GM10248 (cell line): ENCODE results near the gene CYP2A6.
"Not testable (repeated sequence)": the region's sequence is repeated elsewhere in the genome, so short reads cannot be mapped to it uniquely, and the experiment has no call there.

Experiments
- CTCF ChIA-PET: fragments of 300-600 bp; sonication (Branson Sonifier 250); formaldehyde crosslinking; extraction: SDS; loops from one replicate; lab custom pipeline; 2021; ENCODE audit warnings: antibody characterized with exemption; lab: Yijun Ruan, JAX
- POLR2A ChIA-PET: fragments of 350-650 bp; sonication (Branson Sonifier 250); formaldehyde crosslinking; extraction: SDS; loops from one replicate; lab custom pipeline; 2020; ENCODE audit warnings: antibody characterized with exemption; lab: Yijun Ruan, JAX
- DNase-seq: peaks from one replicate; pipeline ENCODE4 v3.0.0; 2012; ENCODE audit errors: extremely low spot score
- TF ChIP-seq, protein P1 (sequence below): IDR thresholded peaks from 2 replicates; pipeline ENCODE4 v1.5.1; 2012; ENCODE audit warnings: mild to moderate bottlenecking, low read depth; ENCODE audit errors: extremely low read depth, missing control alignments, control extremely low read depth

The CYP2A6 gene

DNA sequence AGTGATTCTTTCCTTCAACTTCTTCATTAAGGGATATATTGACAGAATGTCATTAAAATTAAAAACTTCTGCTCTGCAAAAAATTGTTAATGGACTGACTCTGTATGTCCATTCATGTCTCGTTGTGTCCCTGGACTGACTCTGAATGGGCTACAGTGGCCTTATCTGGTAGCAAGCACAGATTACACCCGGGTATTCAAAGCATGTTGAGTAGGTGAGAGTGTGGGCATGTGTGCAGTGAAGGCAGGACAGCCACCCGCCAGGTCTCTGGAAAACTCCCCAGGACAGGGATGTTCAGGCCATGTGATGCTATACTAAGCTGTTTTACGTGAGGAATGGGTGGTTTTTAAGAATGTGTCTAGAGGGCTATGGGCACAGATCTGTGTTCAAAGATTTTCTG, 24.6 kb upstream of the CYP2A6 start:
- DNase-seq, POLR2A ChIA-PET: not testable (repeated sequence)
- CTCF ChIA-PET: interaction anchor here (1.2 kb wide), 1 partner anchor 212 kb away, joined by 3 read pairs; no protein-coding TSS in a partner anchor

DNA sequence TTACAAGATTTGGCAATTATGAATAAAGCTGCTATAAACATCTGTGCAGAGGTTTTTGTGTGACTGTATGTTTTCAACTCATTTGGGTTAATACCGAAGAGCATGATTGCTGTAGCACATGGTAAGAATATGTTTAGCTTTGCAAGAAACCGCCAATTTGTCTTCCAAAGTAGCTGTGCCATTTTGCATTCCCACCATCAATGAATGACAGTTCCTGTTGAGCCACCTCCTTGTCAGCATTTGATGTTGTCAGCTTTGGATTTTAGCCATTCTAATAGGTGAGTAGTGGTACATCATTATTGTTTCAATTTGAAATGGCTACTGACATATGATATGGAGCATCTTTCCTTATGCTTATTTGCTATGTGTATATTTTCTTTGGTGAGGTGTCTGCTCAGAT, 23.6 kb upstream of the CYP2A6 start:
- POLR2A ChIA-PET, DNase-seq, CTCF ChIA-PET: not testable (repeated sequence)

DNA sequence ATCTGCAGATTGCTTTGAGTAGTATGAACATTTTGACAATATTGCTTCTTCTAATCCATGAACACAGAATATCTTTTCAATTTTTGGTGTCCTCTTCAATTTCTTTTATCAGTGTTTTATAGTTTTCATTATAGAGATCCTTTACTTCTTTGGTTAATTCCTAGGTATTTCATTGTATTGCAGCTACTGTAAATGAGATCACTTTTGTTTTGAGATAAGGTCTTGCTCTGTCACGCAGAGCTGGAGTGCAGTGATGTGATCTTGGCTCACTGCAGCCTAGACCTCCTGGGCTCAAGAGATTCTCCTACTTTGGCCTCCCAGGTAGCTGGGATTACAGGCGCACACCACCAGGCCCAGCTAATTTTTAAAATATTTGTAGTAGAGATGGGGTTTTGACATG, 22.0 kb upstream of the CYP2A6 start:
- POLR2A ChIA-PET: no interaction called here
- TF ChIP-seq, protein P1, sequence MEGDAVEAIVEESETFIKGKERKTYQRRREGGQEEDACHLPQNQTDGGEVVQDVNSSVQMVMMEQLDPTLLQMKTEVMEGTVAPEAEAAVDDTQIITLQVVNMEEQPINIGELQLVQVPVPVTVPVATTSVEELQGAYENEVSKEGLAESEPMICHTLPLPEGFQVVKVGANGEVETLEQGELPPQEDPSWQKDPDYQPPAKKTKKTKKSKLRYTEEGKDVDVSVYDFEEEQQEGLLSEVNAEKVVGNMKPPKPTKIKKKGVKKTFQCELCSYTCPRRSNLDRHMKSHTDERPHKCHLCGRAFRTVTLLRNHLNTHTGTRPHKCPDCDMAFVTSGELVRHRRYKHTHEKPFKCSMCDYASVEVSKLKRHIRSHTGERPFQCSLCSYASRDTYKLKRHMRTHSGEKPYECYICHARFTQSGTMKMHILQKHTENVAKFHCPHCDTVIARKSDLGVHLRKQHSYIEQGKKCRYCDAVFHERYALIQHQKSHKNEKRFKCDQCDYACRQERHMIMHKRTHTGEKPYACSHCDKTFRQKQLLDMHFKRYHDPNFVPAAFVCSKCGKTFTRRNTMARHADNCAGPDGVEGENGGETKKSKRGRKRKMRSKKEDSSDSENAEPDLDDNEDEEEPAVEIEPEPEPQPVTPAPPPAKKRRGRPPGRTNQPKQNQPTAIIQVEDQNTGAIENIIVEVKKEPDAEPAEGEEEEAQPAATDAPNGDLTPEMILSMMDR: no peak
- CTCF ChIA-PET: no interaction called here
- no peak for DNase-seq

GRCh38 chr19:40867701-40868100, 17.5 kb upstream of the CYP2A6 start:
- no peak for DNase-seq
- POLR2A ChIA-PET: no interaction called here
- TF ChIP-seq, protein P1: no peak
- CTCF ChIA-PET: no interaction called here

GRCh38 chr19:40864739-40865496, 14.7 kb upstream of the CYP2A6 start:
- POLR2A ChIA-PET, DNase-seq, CTCF ChIA-PET: not testable (repeated sequence)

- CTCF ChIA-PET: no interaction called here
- POLR2A ChIA-PET: no interaction called here
- DNase-seq: no peak
- TF ChIP-seq, protein P1: no peak
These were observed 12.5 kb upstream of the CYP2A6 start for GRCh38 chr19:40862785-40863184.

GRCh38 chr19:40862333-40862732, 12.1 kb upstream of the CYP2A6 start:
- ChIA-PET CTCF (no interaction called here), POLR2A (no interaction called here)
- TF ChIP-seq, protein P1: no peak
- no peak for DNase-seq

DNA sequence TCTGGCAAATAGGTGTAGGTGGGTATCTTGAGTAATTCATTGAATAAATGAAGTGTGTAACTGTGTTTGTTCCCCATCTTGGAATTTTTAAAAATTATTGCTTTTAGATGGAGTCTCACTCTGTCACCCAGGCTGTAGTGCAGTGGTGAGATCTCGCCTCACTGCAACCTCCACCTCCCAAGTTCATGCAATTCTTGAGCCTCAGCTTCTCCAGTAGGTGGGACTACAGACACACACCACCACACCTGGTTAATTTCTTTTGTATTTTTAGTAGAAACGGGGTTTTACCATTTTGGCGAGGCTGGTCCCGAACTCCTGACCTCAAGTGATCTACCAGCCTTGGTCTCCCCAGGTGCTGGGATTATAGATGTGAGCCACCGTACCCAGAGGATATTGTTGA, 7.9 kb upstream of the CYP2A6 start:
- ChIA-PET POLR2A (no interaction called here), CTCF (no interaction called here)
- DNase-seq: no peak
- TF ChIP-seq, protein P1: no peak

GRCh38 chr19:40852467-40853152, 2.4 kb upstream of the CYP2A6 start:
- POLR2A ChIA-PET, CTCF ChIA-PET, DNase-seq: not testable (repeated sequence)

- POLR2A ChIA-PET, DNase-seq, CTCF ChIA-PET: not testable (repeated sequence)
These were observed 3.5 kb downstream of the CYP2A6 start for GRCh38 chr19:40846722-40847121.

GRCh38 chr19:40843653-40844052, 6.6 kb downstream of the CYP2A6 start:
- POLR2A ChIA-PET, CTCF ChIA-PET, DNase-seq: not testable (repeated sequence)
